ENCODE measurements around the gene STK11. TPM values are rescaled to one million over a fixed set of nuclear protein-coding genes. Genes with fewer than 3 reads are reported as not detected.

STK11 gene, protein sequence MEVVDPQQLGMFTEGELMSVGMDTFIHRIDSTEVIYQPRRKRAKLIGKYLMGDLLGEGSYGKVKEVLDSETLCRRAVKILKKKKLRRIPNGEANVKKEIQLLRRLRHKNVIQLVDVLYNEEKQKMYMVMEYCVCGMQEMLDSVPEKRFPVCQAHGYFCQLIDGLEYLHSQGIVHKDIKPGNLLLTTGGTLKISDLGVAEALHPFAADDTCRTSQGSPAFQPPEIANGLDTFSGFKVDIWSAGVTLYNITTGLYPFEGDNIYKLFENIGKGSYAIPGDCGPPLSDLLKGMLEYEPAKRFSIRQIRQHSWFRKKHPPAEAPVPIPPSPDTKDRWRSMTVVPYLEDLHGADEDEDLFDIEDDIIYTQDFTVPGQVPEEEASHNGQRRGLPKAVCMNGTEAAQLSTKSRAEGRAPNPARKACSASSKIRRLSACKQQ
- total RNA-seq (42.5 TPM), polyA plus RNA-seq (60.2 TPM)
- long read RNA-seq, donor 1 = 0 reads
- long read RNA-seq, donor 2, transcript STK11-201 (10 exons, 2,611 nt) = major isoform, 16 of 16 reads
- long read RNA-seq, donor 2, partial matches to known transcripts = 0 of 16 reads
- long read RNA-seq, donor 2, other reads (novel, unspliced or antisense) = 0 of 16 reads
- long read RNA-seq, donor 3, partial matches to known transcripts = 0 of 4 reads
- long read RNA-seq, donor 3, other reads (novel, unspliced or antisense) = 0 of 4 reads
- long read RNA-seq, donor 4 = 0 reads
- long read RNA-seq, donor 5, transcript STK11-201 (10 exons, 2,611 nt) = major isoform, 5 of 13 reads
- long read RNA-seq, donor 5, partial matches to known transcripts = 7 of 13 reads
- long read RNA-seq, donor 5, other reads (novel, unspliced or antisense) = 0 of 13 reads
- long read RNA-seq, donor 6, transcript STK11-201 (10 exons, 2,611 nt) = major isoform, 11 of 11 reads
- long read RNA-seq, donor 6, partial matches to known transcripts = 0 of 11 reads
- long read RNA-seq, donor 6, other reads (novel, unspliced or antisense) = 0 of 11 reads
- long read RNA-seq, donor 7 = 0 reads
- long read RNA-seq, donor 8, partial matches to known transcripts = 5 of 6 reads
- long read RNA-seq, donor 8, other reads (novel, unspliced or antisense) = 0 of 6 reads
- long read RNA-seq, donor 9, partial matches to known transcripts = 0 of 3 reads
- long read RNA-seq, donor 9, other reads (novel, unspliced or antisense) = 0 of 3 reads
- long read RNA-seq, donor 10, partial matches to known transcripts = 0 of 1 reads
- long read RNA-seq, donor 10, other reads (novel, unspliced or antisense) = 0 of 1 reads

DNA sequence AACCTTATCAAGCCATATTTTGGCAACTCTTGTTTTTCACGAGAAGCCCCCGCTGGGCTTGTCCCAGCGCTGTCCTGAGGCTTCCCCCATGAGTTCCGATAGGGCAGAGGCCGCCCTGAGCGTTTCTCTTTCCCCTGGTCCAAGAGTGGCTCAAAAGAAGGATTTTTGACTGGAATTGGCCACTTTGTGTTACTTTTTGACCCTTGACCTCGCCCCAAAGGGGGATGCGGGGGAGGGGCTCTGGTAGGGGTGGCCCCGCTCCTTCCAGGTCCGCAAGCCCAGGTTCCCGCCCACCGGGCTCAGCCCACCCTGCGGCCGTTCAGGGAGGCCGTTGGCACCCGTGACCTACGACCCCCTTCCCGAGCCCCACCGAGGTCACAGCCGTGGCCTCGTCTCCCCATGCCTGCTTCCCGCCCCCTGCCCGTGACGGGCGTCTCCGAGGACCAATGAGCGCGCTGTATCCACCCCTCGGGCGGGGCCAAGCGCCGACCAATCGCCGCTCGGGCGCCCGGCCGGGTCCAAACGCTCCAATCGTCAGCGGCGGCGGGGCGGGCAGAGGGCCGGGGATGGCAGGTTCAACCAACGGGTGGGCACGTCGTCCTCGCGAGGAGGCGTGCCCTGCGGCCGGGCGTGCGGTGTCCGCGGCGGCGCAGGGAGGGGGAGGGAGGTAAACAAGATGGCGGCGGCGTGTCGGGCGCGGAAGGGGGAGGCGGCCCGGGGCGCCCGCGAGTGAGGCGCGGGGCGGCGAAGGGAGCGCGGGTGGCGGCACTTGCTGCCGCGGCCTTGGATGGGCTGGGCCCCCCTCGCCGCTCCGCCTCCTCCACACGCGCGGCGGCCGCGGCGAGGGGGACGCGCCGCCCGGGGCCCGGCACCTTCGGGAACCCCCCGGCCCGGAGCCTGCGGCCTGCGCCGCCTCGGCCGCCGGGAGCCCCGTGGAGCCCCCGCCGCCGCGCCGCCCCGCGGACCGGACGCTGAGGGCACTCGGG, at the start of gene STK11:
STK11 (plus strand) TSS at position 665 of the 986 bp plus-strand sequence. CDS start 1,136 bp downstream, outside the sequence.
- H3K9me3 ChIP-seq (ENCODE audit: control insufficient read depth in 2 of 2, insufficient read depth in 1 of 2, low read length in 1 of 2) = peaks cover 0 to 10% of the 10 kb centered on the region in 2 donors
- peaks cover 12% of the 10 kb centered on the region in 2 donors for H3K36me3 ChIP-seq (ENCODE audit: control insufficient read depth in 2 of 2, insufficient read depth in 2 of 2, low read length in 1 of 2)
- 4% methylated on average over 114 of the region's 114 CpGs for WGBS
- peak within 1 kb of the TSS; percentile 36 to 86 for H3K27ac ChIP-seq (ENCODE audit: low read depth in 1 of 2, low read length in 1 of 2)
- H3K27me3 ChIP-seq (ENCODE audit: control insufficient read depth in 2 of 2, insufficient read depth in 1 of 2, low read length in 1 of 2) = peaks cover 3 to 21% of the 10 kb centered on the region in 2 donors
- H3K4me3 ChIP-seq (ENCODE audit: low read length in 2 of 2) = peak within 1 kb of the TSS; percentile 72 to 93
- peak; percentile 74 to 98 (median 95) for DNase-seq (ENCODE audit: low read depth in 6 of 9, low spot score in 9 of 9)
- H3K4me1 ChIP-seq (ENCODE audit: control insufficient read depth in 2 of 2, insufficient read depth in 2 of 2, low read length in 2 of 2) = peaks cover 10 to 36% of the 10 kb centered on the region in 2 donors

DNA sequence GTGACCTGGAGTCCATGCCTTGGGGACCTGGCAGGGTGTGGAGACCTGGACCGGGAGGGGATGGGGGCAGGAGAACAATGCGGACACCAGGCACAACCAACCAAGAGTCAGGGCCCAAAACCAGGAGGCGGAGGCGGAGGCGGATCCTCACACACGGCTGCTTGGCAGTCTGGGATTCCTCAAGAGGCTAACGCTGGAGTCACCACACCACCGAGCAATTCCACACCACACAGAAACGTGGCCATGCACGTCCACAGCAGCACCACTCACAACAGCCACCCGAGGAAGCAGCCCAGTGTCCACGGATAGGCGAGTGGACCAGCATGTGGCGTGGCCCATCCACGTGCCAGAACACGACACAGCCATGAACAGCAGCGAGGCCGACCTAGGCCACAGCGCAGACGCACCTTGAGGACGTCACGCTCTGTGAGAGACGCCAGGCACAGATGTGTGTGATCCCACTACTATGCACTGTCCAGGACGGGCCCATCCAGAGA, 49.2 kb upstream of the STK11 start:
- H3K36me3 ChIP-seq (ENCODE audit: control insufficient read depth in 2 of 2, insufficient read depth in 2 of 2, low read length in 1 of 2) = peaks cover 18 to 38% of the 10 kb centered on the region in 2 donors
- no peaks in the 10 kb centered on the region for H3K9me3 ChIP-seq (ENCODE audit: control insufficient read depth in 2 of 2, insufficient read depth in 1 of 2, low read length in 1 of 2)
- WGBS = 97% methylated on average over 24 of the region's 24 CpGs
- no peak overlapping the region for H3K4me3 ChIP-seq (ENCODE audit: low read length in 2 of 2)
- no peak overlapping the region for H3K27ac ChIP-seq (ENCODE audit: low read depth in 1 of 2, low read length in 1 of 2)
- peaks cover 0 to 9% of the 10 kb centered on the region in 2 donors for H3K4me1 ChIP-seq (ENCODE audit: control insufficient read depth in 2 of 2, insufficient read depth in 2 of 2, low read length in 2 of 2)
- DNase-seq (ENCODE audit: low read depth in 6 of 9, low spot score in 9 of 9) = no peak
- H3K27me3 ChIP-seq (ENCODE audit: control insufficient read depth in 2 of 2, insufficient read depth in 1 of 2, low read length in 1 of 2) = no peaks in the 10 kb centered on the region

DNA sequence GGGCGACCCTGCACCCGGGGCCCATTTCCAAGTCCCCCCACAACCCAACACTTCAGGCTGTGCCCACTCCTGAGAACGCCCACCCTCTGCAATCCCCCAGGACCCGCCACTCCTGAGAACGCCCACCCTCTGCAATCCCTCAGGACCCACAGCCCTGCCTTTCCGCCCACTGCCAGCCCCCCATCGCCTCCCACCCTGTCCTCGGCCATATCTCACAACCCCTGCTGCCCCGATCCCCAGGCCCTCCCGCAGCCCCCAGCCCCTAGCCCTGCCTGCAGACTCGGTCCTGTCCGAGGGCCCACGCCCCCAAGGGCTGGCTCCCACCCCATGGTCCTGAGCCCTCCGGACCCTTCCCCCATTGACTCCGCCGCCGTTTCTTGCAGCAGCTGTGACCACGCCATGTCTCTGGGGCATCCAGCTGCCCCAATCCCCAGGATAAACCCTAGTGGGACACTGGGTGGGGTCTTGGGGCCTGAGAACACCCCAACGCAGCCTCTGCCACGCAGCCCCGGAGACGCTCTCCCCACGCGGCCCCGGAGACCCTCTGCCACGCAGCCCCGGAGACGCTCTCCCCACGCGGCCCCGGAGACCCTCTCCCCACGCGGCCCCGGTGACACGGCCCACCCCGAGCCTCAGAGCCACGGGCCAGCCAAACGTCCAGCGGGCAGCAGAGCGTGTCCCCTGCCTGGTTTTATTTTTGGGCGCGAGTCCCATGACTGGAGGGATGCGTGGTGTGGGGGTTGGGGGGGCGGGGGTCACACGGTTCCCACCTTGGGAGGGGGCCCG, 48.6 kb upstream of the STK11 start:
- H3K4me3 ChIP-seq (ENCODE audit: low read length in 2 of 2) = no peak overlapping the region
- peaks cover 0 to 9% of the 10 kb centered on the region in 2 donors for H3K4me1 ChIP-seq (ENCODE audit: control insufficient read depth in 2 of 2, insufficient read depth in 2 of 2, low read length in 2 of 2)
- H3K36me3 ChIP-seq (ENCODE audit: control insufficient read depth in 2 of 2, insufficient read depth in 2 of 2, low read length in 1 of 2) = peaks cover 12 to 31% of the 10 kb centered on the region in 2 donors
- no peaks in the 10 kb centered on the region for H3K27me3 ChIP-seq (ENCODE audit: control insufficient read depth in 2 of 2, insufficient read depth in 1 of 2, low read length in 1 of 2)
- DNase-seq (ENCODE audit: low read depth in 6 of 9, low spot score in 9 of 9) = no peak
- 97% methylated on average over 46 of the region's 46 CpGs for WGBS
- H3K27ac ChIP-seq (ENCODE audit: low read depth in 1 of 2, low read length in 1 of 2) = no peak overlapping the region
- H3K9me3 ChIP-seq (ENCODE audit: control insufficient read depth in 2 of 2, insufficient read depth in 1 of 2, low read length in 1 of 2) = no peaks in the 10 kb centered on the region

DNA sequence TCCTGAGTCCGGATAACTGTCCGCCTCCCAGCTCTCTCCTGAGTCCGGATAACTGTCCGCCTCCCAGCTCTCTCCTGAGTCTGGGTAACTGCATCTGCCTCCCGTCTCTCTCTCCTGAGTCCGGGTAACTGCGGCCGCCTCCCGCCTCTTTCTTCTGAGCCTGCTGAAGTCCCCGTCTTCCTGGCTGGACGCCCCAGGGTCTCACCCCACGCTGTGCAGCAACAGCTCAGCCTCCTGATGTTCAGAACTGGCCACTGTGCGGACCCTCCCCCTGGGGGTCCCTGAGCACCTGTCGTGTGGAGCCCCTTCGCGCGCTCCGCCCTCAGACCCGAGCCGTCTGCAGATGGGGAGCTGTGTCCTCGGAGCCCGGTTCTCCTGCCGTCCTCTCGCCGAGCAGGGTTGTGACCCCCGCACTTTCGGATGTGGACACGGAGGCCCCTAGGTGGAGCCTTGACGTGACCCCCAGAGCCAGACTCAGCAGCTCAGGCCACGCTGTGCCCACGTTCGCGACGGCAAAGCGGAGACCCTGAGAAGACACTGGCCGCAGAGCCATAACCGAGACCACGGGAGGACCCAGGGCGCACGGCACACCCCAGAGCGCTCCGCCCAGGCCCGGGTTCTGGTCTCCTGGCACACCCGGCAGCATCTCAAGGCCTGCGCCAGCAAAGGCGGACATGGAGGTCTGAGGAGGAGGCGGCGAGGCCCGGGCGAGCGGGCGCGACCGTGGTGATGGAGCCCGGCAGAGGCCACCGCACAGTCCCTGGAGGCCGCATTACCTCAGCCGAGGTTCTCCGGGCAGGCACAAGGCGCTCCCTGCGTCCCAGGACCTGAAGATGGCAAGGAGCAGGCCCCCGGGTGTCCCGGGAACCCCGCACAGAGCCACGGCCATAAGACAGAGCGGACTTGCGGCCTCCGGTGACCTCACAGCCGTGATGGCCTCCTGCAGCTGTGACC, 47.4 kb upstream of the STK11 start:
- Histone ChIP-seq H3K4me1 (ENCODE audit: control insufficient read depth in 2 of 2, insufficient read depth in 2 of 2, low read length in 2 of 2) (peaks cover 0 to 9% of the 10 kb centered on the region in 2 donors), H3K36me3 (ENCODE audit: control insufficient read depth in 2 of 2, insufficient read depth in 2 of 2, low read length in 1 of 2) (peaks cover 4 to 25% of the 10 kb centered on the region in 2 donors), H3K27me3 (ENCODE audit: control insufficient read depth in 2 of 2, insufficient read depth in 1 of 2, low read length in 1 of 2) (no peaks in the 10 kb centered on the region), H3K4me3 (ENCODE audit: low read length in 2 of 2) (no peak overlapping the region), H3K9me3 (ENCODE audit: control insufficient read depth in 2 of 2, insufficient read depth in 1 of 2, low read length in 1 of 2) (no peaks in the 10 kb centered on the region), H3K27ac (ENCODE audit: low read depth in 1 of 2, low read length in 1 of 2) (no peak overlapping the region)
- WGBS = 98% methylated on average over 69 of the region's 69 CpGs
- DNase-seq (ENCODE audit: low read depth in 6 of 9, low spot score in 9 of 9) = no peak

DNA sequence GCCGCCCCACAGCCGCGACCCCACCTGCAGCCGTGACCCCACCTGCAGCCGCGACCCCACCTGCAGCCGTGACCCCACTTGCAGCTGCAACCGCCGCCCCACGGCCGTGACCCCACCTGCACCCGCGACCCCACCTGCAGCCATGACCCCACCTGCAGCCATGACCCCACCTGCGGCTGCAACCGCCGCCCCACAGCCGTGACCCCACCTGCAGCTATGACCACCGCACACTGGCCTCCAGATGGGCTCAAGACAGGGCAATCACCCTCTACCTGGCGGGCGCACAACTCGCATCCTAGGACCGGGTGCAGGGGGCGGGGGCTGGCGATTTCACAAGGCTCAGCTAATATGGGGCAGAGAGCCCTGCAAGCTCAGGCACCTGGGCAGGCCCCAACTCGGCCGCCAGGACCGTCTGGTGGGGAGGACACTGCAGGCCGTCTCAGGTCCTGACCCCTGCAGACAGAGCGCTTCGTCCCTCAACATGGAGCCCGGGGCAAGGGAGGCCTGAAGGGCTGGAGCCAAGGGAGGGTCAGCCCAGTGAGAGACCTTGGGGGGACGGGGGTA, 46.6 kb upstream of the STK11 start:
- Histone ChIP-seq H3K27ac (ENCODE audit: low read depth in 1 of 2, low read length in 1 of 2) (no peak overlapping the region), H3K4me3 (ENCODE audit: low read length in 2 of 2) (no peak overlapping the region), H3K9me3 (ENCODE audit: control insufficient read depth in 2 of 2, insufficient read depth in 1 of 2, low read length in 1 of 2) (no peaks in the 10 kb centered on the region), H3K4me1 (ENCODE audit: control insufficient read depth in 2 of 2, insufficient read depth in 2 of 2, low read length in 2 of 2) (peaks cover 0 to 9% of the 10 kb centered on the region in 2 donors), H3K27me3 (ENCODE audit: control insufficient read depth in 2 of 2, insufficient read depth in 1 of 2, low read length in 1 of 2) (no peaks in the 10 kb centered on the region), H3K36me3 (ENCODE audit: control insufficient read depth in 2 of 2, insufficient read depth in 2 of 2, low read length in 1 of 2) (peaks cover 4 to 19% of the 10 kb centered on the region in 2 donors)
- 97% methylated on average over 32 of the region's 32 CpGs for WGBS
- no peak for DNase-seq (ENCODE audit: low read depth in 6 of 9, low spot score in 9 of 9)

DNA sequence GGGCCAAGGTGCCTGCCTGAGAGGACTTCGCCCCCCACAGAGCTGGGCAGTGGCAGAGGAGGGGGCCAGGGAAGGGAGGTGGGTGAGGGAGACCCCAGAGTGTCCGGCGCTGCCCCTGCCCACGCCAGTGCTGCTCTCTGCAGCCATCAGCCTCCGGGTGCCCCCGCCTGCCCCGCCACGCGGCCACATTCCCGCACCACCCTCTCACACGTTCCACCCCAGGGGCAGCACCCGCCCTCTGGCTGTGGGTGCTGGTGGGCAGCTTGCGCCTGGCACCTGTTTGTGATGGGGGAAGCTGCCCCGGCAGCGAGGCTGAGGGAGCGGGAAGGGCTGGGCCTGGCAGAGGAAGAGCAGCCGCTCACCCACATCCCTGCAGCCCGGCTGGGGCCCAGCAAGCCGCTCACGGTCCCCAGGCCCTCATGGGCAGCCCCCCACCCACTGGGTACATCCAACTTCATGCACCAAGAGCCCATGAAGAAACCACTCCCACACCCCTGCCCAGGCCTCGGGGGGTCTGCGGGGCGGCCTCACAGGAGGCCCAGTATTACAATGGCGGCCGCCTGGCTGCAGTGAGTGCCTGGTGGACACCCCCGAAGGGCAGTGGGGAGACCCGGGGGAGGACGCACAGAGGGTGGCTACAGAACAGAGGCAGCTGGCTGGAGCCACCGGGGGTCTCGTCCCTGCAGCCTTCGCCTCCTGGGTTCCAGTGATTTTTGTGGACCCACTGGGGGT, 45.5 kb upstream of the STK11 start:
- H3K4me3 ChIP-seq (ENCODE audit: low read length in 2 of 2) = no peak overlapping the region
- no peak for DNase-seq (ENCODE audit: low read depth in 6 of 9, low spot score in 9 of 9)
- H3K4me1 ChIP-seq (ENCODE audit: control insufficient read depth in 2 of 2, insufficient read depth in 2 of 2, low read length in 2 of 2) = peaks cover 0 to 9% of the 10 kb centered on the region in 2 donors
- H3K9me3 ChIP-seq (ENCODE audit: control insufficient read depth in 2 of 2, insufficient read depth in 1 of 2, low read length in 1 of 2) = no peaks in the 10 kb centered on the region
- WGBS = 91% methylated on average over 31 of the region's 31 CpGs
- peaks cover 4 to 8% of the 10 kb centered on the region in 2 donors for H3K36me3 ChIP-seq (ENCODE audit: control insufficient read depth in 2 of 2, insufficient read depth in 2 of 2, low read length in 1 of 2)
- no peak overlapping the region for H3K27ac ChIP-seq (ENCODE audit: low read depth in 1 of 2, low read length in 1 of 2)
- peaks cover 0 to 2% of the 10 kb centered on the region in 2 donors for H3K27me3 ChIP-seq (ENCODE audit: control insufficient read depth in 2 of 2, insufficient read depth in 1 of 2, low read length in 1 of 2)

All from thymus (tissue), 14 donors.